Mucosa of gallbladder (tissue), 1 donor: ENCODE measurements around the gene PLEKHH1. TPM values are rescaled to one million over a fixed set of nuclear protein-coding genes. Genes with fewer than 3 reads are reported as not detected.
A peak's percentile ranks its signal among the peaks of the same experiment; 100 is the strongest.

ENCODE experiments used
- DNase-seq: peaks from one replicate; pipeline ENCODE4 v3.0.0-alpha.2; 2020; ENCODE audit warnings: low spot score
- total RNA-seq: library from RNA; stranded (reverse); gene quantifications from one replicate; pipeline ENCODE4 v1.2.1, GENCODE V29; 2021
- donor health status: DM: no; HTN: no; CAD: no.

Gene PLEKHH1
- 35.6 TPM for total RNA-seq

DNA sequence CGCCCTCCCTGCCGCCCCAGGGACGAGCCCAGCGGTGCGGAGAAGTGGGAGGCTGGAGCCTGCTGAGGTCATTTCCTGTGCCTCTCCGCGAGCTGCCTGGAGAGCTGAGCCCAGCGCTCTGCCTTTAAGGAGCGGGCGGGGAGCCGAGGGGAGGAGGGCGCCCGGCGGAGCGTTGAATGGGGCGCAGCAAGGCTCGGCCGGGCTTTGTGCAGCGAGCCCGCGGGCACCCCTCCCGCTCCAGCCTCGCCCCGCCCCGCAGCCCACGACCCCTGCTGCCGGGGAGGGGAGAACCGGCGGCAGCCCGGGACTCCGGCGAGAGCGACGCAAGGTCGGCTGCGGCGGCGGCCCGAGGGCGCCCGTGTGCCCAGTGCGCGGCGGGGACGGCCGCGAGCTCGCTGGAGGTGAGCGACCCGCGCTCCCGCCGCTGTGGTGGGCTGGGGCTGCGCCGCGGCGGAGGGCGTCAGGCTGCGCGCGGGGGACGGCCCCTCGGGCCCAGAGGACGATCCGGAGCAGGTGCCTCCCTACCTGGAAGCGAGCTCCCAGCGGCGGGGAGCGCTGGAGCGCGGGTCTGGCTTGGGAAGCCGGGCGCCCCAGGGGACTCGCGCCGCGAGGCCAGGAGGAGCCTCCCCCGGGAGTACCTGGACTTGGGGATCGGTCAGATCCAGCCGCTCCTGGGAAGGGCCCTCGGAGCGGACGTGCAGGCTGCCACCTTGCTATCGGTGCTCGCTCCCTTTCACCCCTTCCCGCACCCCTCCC is at the start of gene PLEKHH1:
PLEKHH1 (plus strand) TSS at position 293 of the 756 bp plus-strand sequence. CDS start 8,578 bp downstream, outside the sequence.
- peak; percentile 77 for DNase-seq

DNA sequence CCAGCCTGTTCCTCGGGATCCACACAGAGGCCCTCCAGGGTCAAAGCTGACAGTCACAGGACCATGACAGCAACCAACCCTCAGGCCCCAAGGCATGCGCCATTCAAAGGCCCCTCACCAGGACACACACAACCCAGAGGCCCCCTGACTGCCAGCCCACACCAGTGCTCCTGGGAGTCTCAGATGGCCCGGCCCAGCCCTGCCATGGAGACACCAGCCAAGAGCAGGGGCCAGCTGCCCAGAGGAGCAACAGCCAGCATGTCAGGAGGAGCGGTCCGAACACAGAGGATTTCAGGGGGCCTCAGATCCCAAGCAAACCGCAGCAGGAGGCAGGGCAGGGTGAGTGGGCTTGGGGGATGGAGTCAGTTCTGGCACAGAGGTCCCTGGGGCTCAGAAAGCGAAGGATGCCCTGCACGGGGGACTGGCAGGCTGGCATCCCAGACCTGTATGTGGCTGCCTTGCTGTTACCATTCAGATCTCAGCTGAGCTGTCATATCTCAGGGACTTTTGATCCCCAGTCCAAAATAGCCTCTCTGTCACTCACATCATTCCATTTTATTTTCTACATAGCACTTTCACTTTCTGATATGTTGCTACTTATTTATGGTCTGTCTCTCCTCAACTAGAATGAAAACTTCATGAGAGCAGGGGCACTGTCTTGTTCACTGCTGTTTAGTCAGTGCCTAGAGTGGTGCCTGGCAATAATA is 49.4 kb upstream of the PLEKHH1 start:
- no peak for DNase-seq

DNA sequence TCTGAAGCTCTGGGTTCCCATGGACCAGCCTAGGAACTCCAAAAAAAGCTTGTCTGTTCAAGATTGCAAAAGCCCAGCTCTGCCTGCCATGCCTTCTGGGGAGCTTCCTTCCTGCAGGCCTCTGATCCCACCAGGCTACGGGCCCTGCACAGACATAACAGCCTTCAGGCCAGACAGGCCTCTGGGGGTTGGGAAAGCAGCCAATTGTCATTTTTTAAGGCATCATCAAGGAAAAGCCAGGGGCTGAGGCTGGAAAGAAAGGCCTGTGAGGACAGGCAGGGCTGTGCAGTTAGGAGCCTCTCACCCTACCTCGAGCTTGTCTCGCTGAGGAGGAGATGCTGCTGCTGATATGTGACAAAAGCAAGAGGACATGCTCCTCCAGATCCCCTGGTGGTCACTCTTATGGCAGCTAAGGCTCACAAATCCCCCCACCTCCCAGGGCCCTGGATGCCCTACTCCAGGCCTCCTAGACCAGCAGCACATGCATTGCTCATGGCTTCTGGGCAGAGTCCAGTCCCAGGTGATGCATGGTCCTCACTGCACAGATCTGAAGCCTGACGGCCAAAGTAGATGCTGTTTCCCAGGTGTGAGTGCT is 47.5 kb upstream of the PLEKHH1 start:
- DNase-seq: no peak

DNA sequence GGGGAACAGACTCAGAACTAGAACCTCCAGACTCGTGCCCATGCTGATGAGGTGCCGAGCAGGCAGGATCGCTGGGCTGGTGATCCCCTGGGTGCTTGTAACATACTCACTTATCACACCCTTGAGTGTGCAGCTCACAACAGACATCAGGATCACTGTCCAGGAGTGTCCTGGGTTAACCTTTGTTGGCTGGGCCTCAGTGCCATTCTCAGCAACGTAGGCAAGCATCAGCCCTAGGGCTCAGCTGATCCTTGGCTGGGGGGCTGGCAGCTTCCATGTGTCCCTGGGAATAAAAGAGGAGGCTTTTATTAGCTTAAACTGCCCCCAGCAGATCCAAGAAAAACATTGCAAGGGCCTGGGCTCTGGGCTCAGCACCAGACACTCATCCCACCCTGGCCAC is 46.2 kb upstream of the PLEKHH1 start:
- DNase-seq: no peak

DNA sequence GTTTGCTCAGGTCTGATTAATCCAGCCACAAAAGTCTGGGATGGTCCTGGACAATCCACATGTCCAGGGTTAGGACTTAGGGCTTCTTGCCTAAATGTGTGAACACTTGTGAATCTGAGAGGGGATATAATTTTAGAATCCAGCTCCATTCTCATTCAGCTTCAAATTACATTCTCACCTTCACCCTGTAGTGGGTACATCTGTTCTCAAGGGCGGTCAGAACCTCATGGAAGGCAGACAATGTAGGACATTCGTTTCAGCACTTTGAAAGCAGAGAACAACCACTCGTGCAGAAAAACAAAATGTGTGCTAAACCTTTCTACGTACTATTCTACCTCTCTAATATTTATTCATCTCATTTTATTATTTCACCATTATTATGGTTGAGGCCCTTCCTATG is 45.8 kb upstream of the PLEKHH1 start:
- no peak for DNase-seq

DNA sequence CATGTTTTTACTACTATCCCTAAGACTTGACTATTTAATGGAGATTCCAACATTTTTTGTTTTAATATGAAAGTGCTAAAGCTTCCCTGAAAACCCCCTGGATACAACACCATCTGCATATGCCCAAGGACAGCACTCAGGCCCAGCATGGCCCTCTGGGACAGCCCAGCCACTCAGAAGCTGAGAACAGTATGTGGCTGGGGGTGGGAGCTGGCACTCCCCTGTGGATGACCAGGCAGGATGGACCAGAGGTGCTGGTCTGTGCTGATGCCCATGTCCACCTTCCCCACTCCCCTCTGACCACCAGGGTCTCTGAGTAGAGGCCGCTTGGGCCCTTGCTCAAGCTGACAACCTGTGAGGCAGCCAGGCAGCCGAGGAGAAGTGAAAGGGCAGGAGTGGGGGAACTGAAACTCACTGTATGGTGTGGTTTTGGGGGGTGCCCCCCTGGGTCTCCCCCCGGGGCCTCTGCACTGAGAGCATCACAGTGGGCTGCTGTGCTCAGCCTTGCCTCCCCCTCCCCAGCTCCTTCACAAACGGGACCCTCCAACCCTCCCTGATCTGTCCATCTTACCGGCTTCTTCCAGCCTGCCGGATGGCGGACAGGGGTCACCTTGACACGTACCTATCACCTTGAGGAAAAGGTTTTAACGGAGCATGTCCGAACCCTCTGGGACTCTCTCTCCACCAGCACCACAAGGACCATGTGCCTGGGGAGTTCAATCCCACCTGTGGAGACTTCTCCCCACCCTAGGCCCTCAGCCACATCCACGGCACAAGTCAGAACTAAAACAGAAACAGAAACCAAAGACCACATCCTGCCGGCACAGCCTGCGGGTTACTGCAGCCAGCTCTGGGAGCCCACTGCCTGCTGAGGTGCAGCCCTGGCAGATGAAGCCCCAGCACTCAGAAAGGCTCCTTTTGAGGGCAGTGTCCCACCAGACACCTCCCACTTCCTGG is 44.9 kb upstream of the PLEKHH1 start, which contains the start of gene TMEM229B:
TMEM229B (minus strand) TSS at position 785 of the 957 bp plus-strand sequence. CDS start 14,798 bp downstream, outside the sequence.
- DNase-seq: peak; percentile 41

DNA sequence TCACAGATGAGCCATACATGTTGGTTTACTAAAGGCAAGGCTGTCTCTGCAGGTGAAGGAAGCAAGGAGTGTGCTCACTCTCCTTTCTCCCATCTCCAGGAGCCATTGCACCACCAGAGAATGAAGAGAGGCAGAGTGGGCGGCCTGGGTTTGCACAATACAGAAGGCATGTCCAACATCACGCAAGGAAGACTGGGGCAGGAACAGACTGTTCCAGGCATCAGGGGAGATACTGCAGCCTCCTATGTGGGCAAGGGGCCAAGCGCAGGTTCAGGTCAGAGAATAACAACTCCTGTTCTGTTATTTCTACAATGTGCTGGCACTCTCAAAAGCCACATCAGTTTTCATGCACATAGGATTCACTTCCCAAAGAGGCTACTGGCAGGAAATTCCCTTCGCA is 42.9 kb upstream of the PLEKHH1 start:
- DNase-seq: no peak

DNA sequence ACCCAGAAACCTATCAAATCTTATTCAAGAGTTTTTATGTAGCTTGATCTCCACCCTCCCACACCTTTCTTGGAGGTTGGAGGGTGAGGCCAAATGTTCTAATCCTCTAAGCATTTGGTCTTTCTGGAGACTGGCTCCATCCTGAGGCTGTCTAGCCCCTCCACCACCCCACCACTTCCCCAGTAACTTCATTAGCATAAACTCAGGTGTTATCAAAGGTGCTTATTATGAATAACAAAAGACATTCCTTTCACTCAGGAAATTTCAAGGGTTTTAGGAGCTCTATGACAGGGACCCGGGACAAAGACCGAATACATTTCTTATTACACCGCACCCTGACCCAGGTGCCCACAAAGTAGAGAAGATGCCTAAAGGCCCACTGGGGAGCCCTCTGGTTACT is 41.8 kb upstream of the PLEKHH1 start:
- no peak for DNase-seq

DNA sequence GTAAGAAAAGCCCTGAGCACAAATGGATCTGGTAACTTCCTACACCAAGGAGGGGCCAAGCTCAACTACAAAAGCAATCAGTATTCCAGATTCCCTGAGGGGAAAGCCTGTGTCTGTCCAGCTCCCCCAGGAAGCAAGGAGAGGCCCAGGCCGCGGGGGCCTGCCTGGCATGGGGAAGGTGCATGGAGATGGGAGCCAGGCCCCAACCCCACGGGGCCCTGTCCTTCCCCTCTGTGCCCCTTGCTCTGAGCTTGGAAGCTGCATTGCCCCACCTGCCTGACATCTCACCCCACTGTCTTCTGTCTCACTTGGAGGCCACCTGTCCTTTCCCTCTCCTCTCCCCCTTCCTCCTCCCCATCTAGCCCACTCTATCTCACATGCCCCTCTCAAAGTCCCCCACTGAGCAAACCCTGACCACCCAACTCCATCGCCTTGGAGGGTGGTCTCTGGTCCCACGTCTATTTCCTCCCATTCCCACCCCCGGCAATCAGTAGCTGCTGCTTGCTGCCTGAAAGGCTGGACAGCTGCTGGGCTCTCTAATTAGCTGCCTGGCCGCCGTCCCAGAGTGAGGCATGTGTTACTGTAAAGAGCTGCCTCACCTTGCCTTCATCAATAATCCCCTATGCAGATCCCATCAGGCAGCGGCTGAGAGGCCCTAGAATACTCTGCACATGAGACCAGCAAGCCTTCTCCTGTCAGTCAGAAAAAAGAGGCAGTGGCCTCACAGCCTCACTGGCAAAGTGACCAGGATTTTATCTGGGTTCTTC is 41.2 kb upstream of the PLEKHH1 start:
- no peak for DNase-seq

DNA sequence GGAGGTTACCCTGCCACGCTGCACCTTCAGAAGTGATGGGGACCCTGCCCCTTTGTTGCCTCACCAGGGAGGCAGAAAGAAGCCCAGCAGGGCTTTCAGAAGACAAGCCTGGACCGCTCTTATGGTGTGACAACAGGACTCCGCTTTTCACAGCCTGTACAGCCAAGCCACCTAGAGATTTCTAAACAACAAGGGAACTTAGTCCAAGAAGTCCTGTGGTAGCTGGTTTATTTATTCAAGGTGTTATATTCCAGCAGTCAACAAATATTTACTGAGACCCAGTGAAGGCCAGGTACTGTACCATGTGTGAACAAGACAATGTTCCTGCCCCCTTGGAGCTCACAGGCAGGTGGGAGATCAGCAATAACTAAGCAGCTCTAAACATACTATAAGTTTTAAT is 40.6 kb upstream of the PLEKHH1 start:
- DNase-seq: no peak

DNA sequence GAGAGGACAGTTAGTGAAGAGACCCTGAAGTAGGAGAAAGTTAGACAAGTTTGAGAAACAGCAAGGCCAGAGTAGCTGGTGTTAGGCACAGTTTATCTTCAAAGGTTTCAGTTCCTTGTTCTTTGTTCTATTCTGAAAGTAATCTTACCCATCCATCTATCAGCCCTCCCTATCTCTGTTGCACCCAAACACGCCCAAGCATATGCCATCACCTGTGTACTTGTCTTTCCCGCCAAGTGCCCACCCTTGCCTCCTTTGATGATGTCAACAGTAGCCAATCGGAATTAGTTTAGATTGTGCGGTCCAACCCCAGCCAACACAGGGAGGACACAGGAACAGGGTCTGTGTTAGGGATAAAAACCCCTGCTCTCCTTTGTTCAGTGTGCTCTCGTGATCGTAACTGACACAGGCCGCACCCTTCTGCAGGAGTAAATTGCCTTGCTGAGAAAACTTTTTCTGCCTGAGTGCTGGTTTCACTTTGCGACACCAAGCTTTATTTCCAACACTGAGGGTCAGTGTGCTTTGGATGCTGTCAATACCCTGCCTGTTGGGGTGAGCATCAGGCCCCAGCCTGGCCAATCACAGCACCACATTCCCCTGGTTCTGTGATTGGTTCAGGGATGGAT is 39.9 kb upstream of the PLEKHH1 start:
- no peak for DNase-seq

DNA sequence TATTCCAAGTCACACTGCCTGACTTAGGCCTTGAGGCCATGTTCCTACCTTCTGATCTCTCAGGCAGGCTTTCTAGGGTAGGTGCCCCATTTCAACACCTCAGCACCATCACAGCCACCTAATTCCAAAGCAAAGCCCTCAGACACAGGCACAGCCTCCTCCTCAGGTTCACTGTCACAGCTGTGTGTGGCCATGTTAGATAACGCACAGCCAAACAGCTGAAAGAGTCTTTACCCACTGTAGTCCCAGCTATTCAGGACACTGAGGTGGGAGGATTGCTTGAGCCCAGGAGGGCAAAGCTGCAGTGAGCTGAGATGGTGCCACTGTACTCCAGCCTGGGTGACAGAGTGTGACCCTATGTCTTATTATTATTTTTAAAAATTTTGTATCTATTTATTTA is 37.3 kb upstream of the PLEKHH1 start:
- DNase-seq: no peak

DNA sequence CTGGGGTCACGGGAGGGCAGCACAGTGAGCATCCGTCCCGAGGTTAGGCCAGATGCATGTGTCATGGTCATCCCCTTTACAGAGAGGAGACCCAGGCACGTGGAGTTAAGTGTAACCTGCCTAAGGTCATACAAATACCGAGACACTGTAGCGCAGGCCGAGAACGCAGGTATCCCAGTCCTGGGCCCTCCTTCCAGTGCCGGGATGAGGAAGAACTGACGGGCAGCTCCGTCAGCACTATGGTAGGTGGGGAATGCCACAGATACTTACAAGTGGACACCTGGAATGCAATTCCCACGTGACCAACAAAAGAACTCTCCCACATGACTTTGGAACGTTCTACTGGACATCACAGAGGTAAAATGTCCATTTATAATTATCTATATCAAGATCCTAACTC is 35.9 kb upstream of the PLEKHH1 start:
- DNase-seq: no peak

DNA sequence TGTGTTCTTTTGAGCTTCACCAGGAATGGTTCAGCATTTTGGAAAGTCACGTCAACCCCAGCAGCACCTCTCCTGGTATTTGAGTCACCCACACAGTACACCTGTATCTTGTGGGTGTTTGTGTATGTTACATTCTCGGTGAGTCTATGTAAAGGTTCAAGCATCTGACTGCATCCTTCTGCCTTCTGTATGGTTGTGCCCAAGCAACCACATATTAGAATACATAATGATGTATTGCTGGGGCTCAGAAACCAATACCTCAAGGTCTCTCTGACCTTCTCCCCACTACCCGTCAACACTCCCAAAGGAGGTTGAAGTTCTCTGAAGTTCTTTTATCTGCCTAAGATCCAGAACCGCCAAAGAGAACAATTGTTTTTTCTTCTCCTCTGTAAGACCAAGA is 35.4 kb upstream of the PLEKHH1 start:
- DNase-seq: no peak

DNA sequence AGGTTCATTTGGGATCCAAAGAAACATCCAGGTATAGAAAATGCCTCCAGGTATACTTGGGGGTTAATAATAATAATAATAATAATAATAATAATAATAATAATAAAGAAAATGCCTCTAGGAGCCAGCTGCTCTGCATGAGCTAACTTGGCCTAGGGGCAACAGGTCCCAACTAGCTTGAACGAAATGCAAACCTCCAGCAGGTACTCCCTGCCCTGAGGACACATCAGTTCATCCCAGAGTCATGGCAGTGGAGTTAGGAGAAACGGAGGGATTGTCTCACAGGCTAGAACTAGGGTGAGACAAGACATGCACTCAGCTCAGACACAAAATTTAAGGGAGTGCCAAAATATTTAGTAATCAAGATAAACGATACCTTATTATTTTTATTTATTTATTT is 32.1 kb upstream of the PLEKHH1 start:
- DNase-seq: no peak

DNA sequence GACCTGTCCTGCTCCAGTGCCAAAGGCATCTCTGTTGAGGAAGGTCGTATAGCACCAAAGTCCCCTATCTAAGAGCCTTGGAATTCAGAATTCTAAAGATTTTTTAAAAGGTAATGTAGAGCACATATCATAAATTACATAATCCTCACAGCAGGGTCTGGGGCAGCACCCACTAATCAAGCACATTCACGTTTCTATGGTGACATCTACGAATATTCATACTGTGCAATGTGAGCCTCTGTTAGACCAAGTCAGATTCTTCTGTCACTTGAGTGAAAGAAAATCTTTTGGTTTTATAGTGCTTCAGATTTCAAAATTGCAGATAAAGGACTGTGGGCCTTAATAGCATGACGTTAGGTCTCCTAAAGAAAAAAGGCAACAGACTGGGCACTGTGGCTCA is 31.4 kb upstream of the PLEKHH1 start:
- DNase-seq: no peak

DNA sequence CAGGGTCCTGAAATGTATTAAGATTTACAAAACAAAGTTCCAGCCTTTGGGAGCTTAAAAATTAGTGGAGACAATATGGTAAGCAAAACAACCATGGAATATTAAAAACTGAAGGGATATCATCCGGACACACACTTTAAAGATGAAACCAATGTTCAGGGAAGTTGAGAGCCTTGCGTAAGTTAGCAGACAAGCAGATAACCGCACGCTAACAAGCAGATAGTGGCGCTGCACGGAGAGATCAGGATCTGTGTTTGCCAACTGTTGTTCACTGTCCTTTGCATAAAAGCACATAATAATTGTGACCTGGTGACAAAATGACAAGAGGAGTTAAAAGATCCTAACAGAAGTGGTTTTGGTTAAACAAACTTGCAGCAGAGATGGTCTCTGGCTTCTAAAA is 30.2 kb upstream of the PLEKHH1 start:
- DNase-seq: no peak

DNA sequence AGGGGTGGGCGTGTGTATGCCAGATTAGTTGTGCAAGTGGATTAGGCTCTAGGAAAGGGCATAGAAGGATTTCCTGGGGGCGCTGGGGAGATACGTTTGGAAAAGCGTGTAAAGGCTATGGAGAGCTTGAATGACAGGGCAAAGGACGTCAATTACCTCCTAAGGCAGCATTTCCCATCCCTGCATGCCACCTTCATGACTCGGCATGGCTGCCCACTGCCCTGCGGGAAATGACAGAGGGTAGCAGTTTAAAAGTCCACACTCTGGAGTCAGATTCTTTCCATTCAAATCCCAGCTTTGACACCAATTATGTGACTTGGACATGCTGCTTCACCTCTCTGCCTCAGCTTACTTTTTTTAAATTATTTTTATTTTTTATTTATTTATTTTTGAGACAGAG is 29.8 kb upstream of the PLEKHH1 start:
- DNase-seq: no peak

DNA sequence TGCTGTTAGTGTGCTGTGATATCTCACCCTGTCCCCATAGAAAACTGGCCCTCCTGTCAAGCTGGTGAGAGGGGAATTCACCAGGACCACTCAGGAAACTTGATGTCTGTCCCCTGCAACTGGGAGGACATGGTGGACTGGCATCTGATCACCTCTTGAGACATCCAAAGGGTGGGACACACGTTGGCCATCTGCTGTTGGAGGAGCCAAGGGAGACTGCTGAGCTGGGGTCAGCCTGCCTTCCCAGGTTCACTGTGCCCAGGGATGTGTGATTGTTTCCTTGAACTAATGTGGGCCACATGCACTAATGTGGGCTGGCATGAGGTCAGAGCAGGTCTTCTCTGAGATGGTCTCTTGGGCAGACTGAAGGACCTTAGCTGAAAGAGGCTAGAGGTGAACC is 27.8 kb upstream of the PLEKHH1 start:
- no peak for DNase-seq

DNA sequence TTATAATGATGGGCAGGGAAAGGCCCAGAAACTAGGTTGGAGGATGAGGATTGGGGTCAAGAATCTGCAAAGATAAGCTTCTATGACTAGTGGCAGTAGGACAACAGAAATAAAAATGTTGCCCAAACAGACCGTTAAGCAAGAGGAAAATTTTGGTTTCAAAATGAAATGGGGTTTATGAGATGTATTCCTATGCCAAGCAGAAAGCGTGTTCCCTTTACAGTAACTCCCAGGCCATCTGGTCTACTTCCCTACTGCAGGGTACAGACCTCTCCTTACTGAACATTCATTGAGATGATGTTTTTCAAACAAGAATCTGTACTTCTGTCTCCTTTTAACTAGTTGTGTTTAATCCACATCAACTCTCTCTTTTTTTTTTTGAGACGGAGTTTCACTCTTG is 24.1 kb upstream of the PLEKHH1 start:
- no peak for DNase-seq

DNA sequence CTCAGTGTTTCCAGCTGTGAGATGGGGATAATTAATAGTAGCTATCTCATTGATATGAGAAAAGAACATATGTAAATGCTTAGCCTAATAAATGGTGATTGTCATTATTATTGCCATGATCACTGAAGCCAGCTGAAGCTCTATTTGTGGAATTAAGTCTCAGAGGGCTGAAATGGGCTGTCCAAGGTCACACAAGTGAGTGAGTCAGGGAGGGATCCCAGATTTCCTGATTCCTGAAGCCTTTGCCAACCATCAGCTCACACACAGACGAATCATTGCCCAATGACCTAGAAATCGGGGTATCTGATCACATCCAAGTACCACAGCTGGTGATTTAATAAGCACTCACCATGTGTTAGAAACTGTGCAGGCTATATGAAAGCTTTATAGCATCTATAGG is 23.0 kb upstream of the PLEKHH1 start:
- DNase-seq: no peak
